Cortex of kidney (tissue), 1 donor: ENCODE data around the gene PSMA2.
"Not testable (repeated sequence)": the region's sequence is repeated elsewhere in the genome, so short reads cannot be mapped to it uniquely, and the experiment has no call there.

ENCODE experiments used
- DNase-seq: peaks from one replicate; lab custom pipeline; 2025; lab: John Stamatoyannopoulos, UW

Gene PSMA2

GRCh38 chr7:42906181-42906580 lies 25.8 kb downstream of the PSMA2 start:
- DNase-seq = no peak

- DNase-seq = no peak
These were observed 29.6 kb downstream of the PSMA2 start for GRCh38 chr7:42902331-42902730.

GRCh38 chr7:42900842-42901241 lies 31.1 kb downstream of the PSMA2 start:
- no peak for DNase-seq

GRCh38 chr7:42893346-42894240 lies 38.4 kb downstream of the PSMA2 start:
- DNase-seq = no peak

GRCh38 chr7:42886893-42887505 lies 45.0 kb downstream of the PSMA2 start:
- no peak for DNase-seq

GRCh38 chr7:42886129-42886528 lies 45.8 kb downstream of the PSMA2 start:
- DNase-seq = no peak

- not testable (repeated sequence) for DNase-seq
These were observed 46.8 kb downstream of the PSMA2 start for GRCh38 chr7:42885183-42885582.

- DNase-seq = no peak
These were observed 48.0 kb downstream of the PSMA2 start for GRCh38 chr7:42883950-42884349.

GRCh38 chr7:42880392-42880791 lies 51.6 kb downstream of the PSMA2 start:
- DNase-seq = no peak

- DNase-seq = no peak
These were observed 53.7 kb downstream of the PSMA2 start for GRCh38 chr7:42878303-42878702.

GRCh38 chr7:42877862-42878261 lies 54.1 kb downstream of the PSMA2 start:
- DNase-seq = no peak

GRCh38 chr7:42876182-42877068 lies 55.5 kb downstream of the PSMA2 start:
- no peak for DNase-seq

GRCh38 chr7:42869131-42870020 lies 62.6 kb downstream of the PSMA2 start:
- DNase-seq = no peak

GRCh38 chr7:42868480-42868879 lies 63.5 kb downstream of the PSMA2 start:
- DNase-seq = no peak
